HG03139 (cell line): ENCODE results near the gene WNK1.

Experiments used
- ATAC-seq: cut with Tn5 transposase; IDR thresholded peaks from one replicate; pipeline ENCODE4 v1.9.1; 2021; ENCODE audit not compliant: unreplicated experiment

Gene WNK1

GRCh38 chr12:851343-851742 lies 99.0 kb downstream of the WNK1 start:
- ATAC-seq: no peak

- no peak for ATAC-seq
Measured at GRCh38 chr12:851913-852312, 99.5 kb downstream of the WNK1 start.

GRCh38 chr12:852864-853263 lies 100.5 kb downstream of the WNK1 start:
- ATAC-seq: no peak

- no peak for ATAC-seq
Measured at GRCh38 chr12:857611-858010, 105.2 kb downstream of the WNK1 start.

GRCh38 chr12:862303-862911 lies 110.0 kb downstream of the WNK1 start:
- ATAC-seq: no peak

- ATAC-seq: no peak
Measured at GRCh38 chr12:863285-863684, 110.9 kb downstream of the WNK1 start.

- ATAC-seq: no peak
Measured at GRCh38 chr12:865614-866013, 113.2 kb downstream of the WNK1 start.

GRCh38 chr12:867905-868304 lies 115.5 kb downstream of the WNK1 start:
- no peak for ATAC-seq

- ATAC-seq: no peak
Measured at GRCh38 chr12:868722-869121, 116.3 kb downstream of the WNK1 start.

- ATAC-seq: no peak
Measured at GRCh38 chr12:870378-870777, 118.0 kb downstream of the WNK1 start.

GRCh38 chr12:873954-874353 lies 121.6 kb downstream of the WNK1 start:
- ATAC-seq: no peak

- no peak for ATAC-seq
Measured at GRCh38 chr12:879641-880040, 127.3 kb downstream of the WNK1 start.

- no peak for ATAC-seq
Measured at GRCh38 chr12:880656-881055, 128.3 kb downstream of the WNK1 start.

GRCh38 chr12:884746-885414 lies 132.5 kb downstream of the WNK1 start:
- no peak for ATAC-seq

- no peak for ATAC-seq
Measured at GRCh38 chr12:885701-886100, 133.3 kb downstream of the WNK1 start.

GRCh38 chr12:886206-886605 lies 133.8 kb downstream of the WNK1 start:
- no peak for ATAC-seq

GRCh38 chr12:894226-894625 lies 141.8 kb downstream of the WNK1 start:
- no peak for ATAC-seq

GRCh38 chr12:896031-896430 lies 143.7 kb downstream of the WNK1 start:
- ATAC-seq: no peak

GRCh38 chr12:897386-897785 lies 145.0 kb downstream of the WNK1 start:
- ATAC-seq: no peak

- ATAC-seq: no peak
Measured at GRCh38 chr12:902581-902980, 150.2 kb downstream of the WNK1 start.

- ATAC-seq: no peak
Measured at GRCh38 chr12:903055-903454, 150.7 kb downstream of the WNK1 start.

GRCh38 chr12:904010-904414 lies 151.6 kb downstream of the WNK1 start:
- ATAC-seq: no peak
